HCT116 (cell line): ENCODE measurements around the gene KY. TPM values are rescaled to one million over a fixed set of nuclear protein-coding genes. Genes with fewer than 3 reads are reported as not detected.

Experiments used
- ATAC-seq: fragments of 200-7000 bp; cut with Tn5 transposase; 2 replicates; pipeline ENCODE4 v1.9.1; 2020; ENCODE audit warnings: mild to moderate bottlenecking, moderate library complexity
- BruUV-seq: library from RNA; stranded (reverse); fragments of 400-500 nt; replicated peaks from 2 replicates; lab custom pipeline; 2021; lab: Mats Ljungman, UMichigan
- CTCF ChIA-PET: fragments of 300-600 bp; sonication (Branson Sonifier 250); formaldehyde crosslinking; loops from one replicate; lab custom pipeline; 2021; ENCODE audit warnings: antibody characterized with exemption; lab: Charles Lee
- POLR2A ChIA-PET: fragments of 300-600, 350-600 bp; sonication (Branson Sonifier 250); formaldehyde crosslinking; loops from one replicate; lab custom pipeline; 2021; ENCODE audit warnings: antibody characterized with exemption; lab: Charles Lee
- RAD21 ChIA-PET, 2 experiments: fragments of 300-600 bp; sonication (Branson Sonifier 250); formaldehyde crosslinking; loops; one replicate each; lab custom pipeline; 2023; ENCODE audit warnings: low total read pairs in 2 of 2; ENCODE audit not compliant: uncharacterized antibody in 2 of 2, unreplicated experiment in 2 of 2, low non-redundant PET in 1 of 2; lab: Charles Lee
- DNase-seq: peaks from one replicate; pipeline ENCODE4 v3.0.0-alpha.2; 2010; ENCODE audit warnings: low read depth, low spot score
- H2AFZ ChIP-seq: fragments of 200-600 bp; shearing (Covaris generic), sonication (generic); 2 replicates; pipeline ENCODE4 v1.6.1; 2017; ENCODE audit warnings: low read depth, mixed run types, mixed read lengths, antibody characterized with exemption, low read length; ENCODE audit not compliant: poor library complexity, severe bottlenecking
- H3K27ac ChIP-seq: 2 replicates; pipeline ENCODE4 v1.5.1; 2012; ENCODE audit warnings: low read depth, low read length
- H3K27me3 ChIP-seq: fragments of 200-600 bp; sonication (generic); 2 replicates; pipeline ENCODE4 v1.6.1; 2016; ENCODE audit warnings: mixed run types, low read length, mixed read lengths; ENCODE audit not compliant: insufficient read depth
- H3K36me3 ChIP-seq, 2 experiments: fragments of 200-500 bp in 1 of 2; fragments of 200-600 bp in 1 of 2; sonication (Bioruptor generic) in 1 of 2; sonication (generic) in 1 of 2; 2 replicates each; pipeline versions ENCODE4 v1.5.1 to v1.6.1; 2014 to 2016; ENCODE audit warnings: low read length in 2 of 2, inconsistent platforms in 1 of 2, mixed read lengths in 1 of 2, mixed run types in 1 of 2; ENCODE audit not compliant: insufficient read depth in 2 of 2, control insufficient read depth in 1 of 2
- H3K4me1 ChIP-seq, 2 experiments: fragments of 200-600 bp in 1 of 2; sonication (generic) in 1 of 2; 2 replicates each; pipeline versions ENCODE4 v1.5.1 to v1.6.1; 2012 to 2017; ENCODE audit warnings: low read length in 2 of 2, inconsistent platforms in 1 of 2, mild to moderate bottlenecking in 1 of 2, mixed read lengths in 1 of 2, mixed run types in 1 of 2, moderate library complexity in 1 of 2; ENCODE audit not compliant: insufficient read depth in 2 of 2, control insufficient read depth in 1 of 2
- H3K4me2 ChIP-seq: fragments of 200-600 bp; sonication (generic); 2 replicates; pipeline ENCODE4 v1.6.1; 2017; ENCODE audit warnings: mixed run types, low read length, mixed read lengths
- H3K4me3 ChIP-seq, 2 experiments: fragments of 200-600 bp in 1 of 2; sonication (generic) in 1 of 2; replicated peaks in 1 of 2; 2 replicates each; pipeline ENCODE4 v1.5.1; 2011 to 2016; ENCODE audit warnings: low read length in 2 of 2, control low read depth in 1 of 2, low read depth in 1 of 2, mild to moderate bottlenecking in 1 of 2, mixed read lengths in 1 of 2, mixed run types in 1 of 2
- H3K79me2 ChIP-seq: fragments of 200-600 bp; sonication (generic); 2 replicates; pipeline ENCODE4 v1.6.1; 2017; ENCODE audit warnings: mild to moderate bottlenecking, mixed run types, low read length, moderate library complexity, mixed read lengths; ENCODE audit not compliant: insufficient read depth
- H3K9ac ChIP-seq: fragments of 200-600 bp; sonication (generic); 2 replicates; pipeline ENCODE4 v1.6.1; 2016; ENCODE audit warnings: low read length, mixed read lengths
- H3K9me2 ChIP-seq: fragments of 200-600 bp; sonication (generic), shearing (Covaris generic); 2 replicates; pipeline ENCODE4 v1.6.1; 2017; ENCODE audit warnings: mixed run types, mild to moderate bottlenecking, moderate library complexity; ENCODE audit not compliant: insufficient read depth
- H3K9me3 ChIP-seq, 2 experiments: fragments of 200-500 bp in 1 of 2; fragments of 200-600 bp in 1 of 2; sonication (Bioruptor generic) in 1 of 2; sonication (generic) in 1 of 2; 2 replicates each; pipeline ENCODE4 v1.6.1; 2014 to 2017; ENCODE audit warnings: low read length in 2 of 2, mixed read lengths in 2 of 2, inconsistent platforms in 1 of 2, low read depth in 1 of 2, mild to moderate bottlenecking in 1 of 2, mixed run types in 1 of 2, moderate library complexity in 1 of 2; ENCODE audit not compliant: control insufficient read depth in 1 of 2, insufficient read depth in 1 of 2
- H4K20me1 ChIP-seq: fragments of 200-600 bp; sonication (generic), shearing (Covaris generic); 2 replicates; pipeline ENCODE4 v1.6.1; 2017; ENCODE audit warnings: mixed run types, mild to moderate bottlenecking, moderate library complexity; ENCODE audit not compliant: insufficient read depth
- EGR1 ChIP-seq: IDR thresholded peaks from 2 replicates; pipeline ENCODE4 v1.6.1; 2012; ENCODE audit warnings: low read depth
- ELF1 ChIP-seq: IDR thresholded peaks from 2 replicates; pipeline ENCODE4 v1.6.1; 2012; ENCODE audit warnings: low read depth, borderline replicate concordance
- EZH2phosphoT487 ChIP-seq: fragments of 200-600 bp; IDR thresholded peaks from 2 replicates; pipeline ENCODE4 v1.6.1; 2018; ENCODE audit warnings: antibody characterized with exemption, borderline replicate concordance
- FOSL1 ChIP-seq: IDR thresholded peaks from 2 replicates; pipeline ENCODE4 v1.6.1; 2012; ENCODE audit warnings: low read depth
- JUND ChIP-seq: IDR thresholded peaks from 2 replicates; pipeline ENCODE4 v1.6.1; 2012
- RAD21 ChIP-seq: IDR thresholded peaks from 2 replicates; pipeline ENCODE4 v1.6.1; 2012; ENCODE audit warnings: low read depth, mild to moderate bottlenecking
- SIN3A ChIP-seq: IDR thresholded peaks from 2 replicates; pipeline ENCODE4 v1.6.1; 2012; ENCODE audit warnings: low read depth
- TCF7L2 ChIP-seq: IDR thresholded peaks from 2 replicates; pipeline ENCODE4 v1.7.0; 2011; ENCODE audit warnings: borderline replicate concordance, inconsistent platforms; ENCODE audit not compliant: insufficient read depth, insufficient read length; ENCODE audit errors: extremely low read depth
- YY1 ChIP-seq: IDR thresholded peaks from 2 replicates; pipeline ENCODE4 v1.6.1; 2011; ENCODE audit warnings: low read length, low read depth, moderate library complexity, mild to moderate bottlenecking; ENCODE audit not compliant: insufficient replicate concordance; ENCODE audit errors: extremely low read depth
- ZNF274 ChIP-seq: fragments of 200-500 bp; sonication (Bioruptor generic); IDR thresholded peaks from 2 replicates; pipeline ENCODE4 v1.6.1; 2014; ENCODE audit warnings: mild to moderate bottlenecking, low read depth, low read length, inconsistent platforms
- intact Hi-C: fragments of 100-400 bp; cut with micrococcal nuclease; formaldehyde crosslinking; loops from 2 replicates; pipeline ENCODE4 v1.10.0; 2022
- total RNA-seq: library from RNA; stranded (reverse); gene quantifications from one replicate; pipeline ENCODE4 v1.2.1, GENCODE V29; 2021; ENCODE audit not compliant: unreplicated experiment
- TF ChIP-seq, protein P1 (sequence below): IDR thresholded peaks from 2 replicates; pipeline ENCODE4 v1.6.1; 2012

KY gene
- total RNA-seq, 1 experiment from 2014 or later: not detected

DNA sequence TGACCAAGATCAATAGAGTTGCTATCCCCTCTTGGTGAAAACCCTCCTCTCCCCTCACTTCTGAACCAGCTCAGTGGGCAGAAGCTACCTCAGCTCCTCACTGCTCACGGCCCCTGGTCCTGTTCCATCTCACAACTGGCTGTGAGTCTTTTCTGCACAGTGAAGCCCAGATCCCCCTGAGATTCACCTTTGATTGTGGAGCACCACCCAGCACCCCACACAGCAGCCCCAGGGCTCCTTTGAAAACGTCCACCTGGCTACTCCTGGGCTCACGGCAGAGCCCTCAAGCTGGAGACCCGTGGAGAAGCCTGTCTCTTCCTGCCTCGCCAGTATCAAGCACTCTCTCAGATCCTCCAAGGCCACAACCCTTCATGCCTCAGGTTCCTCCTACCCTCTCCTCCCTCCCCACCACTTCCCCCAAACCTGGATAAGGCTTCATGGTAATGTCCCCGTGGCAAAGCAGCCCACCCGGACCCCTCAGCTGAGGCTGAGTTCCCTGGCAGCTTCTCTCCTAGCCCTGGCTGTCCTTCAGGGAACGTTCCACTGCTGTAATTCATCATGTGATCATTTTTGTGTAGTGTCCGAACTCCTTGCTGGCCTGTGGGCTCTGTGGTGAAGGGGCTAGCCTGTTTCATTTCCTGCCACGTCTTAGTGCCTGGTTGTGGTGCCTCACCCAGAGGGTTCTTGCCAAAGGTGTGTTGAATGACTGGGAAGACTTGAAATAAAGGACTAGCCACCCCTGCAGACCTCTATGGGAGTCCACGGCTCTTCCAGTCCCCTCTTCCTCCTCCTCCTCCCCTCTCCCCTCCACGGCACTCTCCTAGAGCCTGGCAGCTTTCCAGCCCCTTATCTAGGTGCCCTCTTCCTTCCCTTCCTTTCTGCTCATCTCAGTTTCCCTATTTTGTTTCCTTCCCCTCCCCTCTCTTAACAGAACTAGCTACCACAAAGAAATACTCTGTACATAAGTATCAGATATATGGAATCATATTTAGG, 44.5 kb downstream of the KY start:
- no peaks in the 10 kb centered on the region for H3K9me2 ChIP-seq
- no peak for DNase-seq
- intact Hi-C loops: no loop called here
- no peak overlapping the region for H3K4me3 ChIP-seq
- H3K4me2 ChIP-seq: no peak overlapping the region
- no peak overlapping the region for H3K27ac ChIP-seq
- ChIA-PET POLR2A (no interaction called here), CTCF (no interaction called here), RAD21 (no interaction called here)
- H3K4me1 ChIP-seq: no peaks in the 10 kb centered on the region
- H3K36me3 ChIP-seq: no peaks in the 10 kb centered on the region
- H2AFZ ChIP-seq: no peak overlapping the region
- H3K9ac ChIP-seq: no peak overlapping the region
- no peaks in the 10 kb centered on the region for H3K79me2 ChIP-seq
- no peak for ATAC-seq
- peaks cover 12% of the 10 kb centered on the region; the same call in 1 of the 2 replicates for H3K27me3 ChIP-seq
- H3K9me3 ChIP-seq: no peaks in the 10 kb centered on the region
- BruUV-seq: no TSS peak
- TF ChIP-seq TCF7L2 (no peak), FOSL1 (no peak), EZH2phosphoT487 (no peak), JUND (no peak), ZNF274 (no peak), YY1 (no peak), ELF1 (no peak), EGR1 (no peak), SIN3A (no peak), RAD21 (no peak)
- TF ChIP-seq, protein P1, sequence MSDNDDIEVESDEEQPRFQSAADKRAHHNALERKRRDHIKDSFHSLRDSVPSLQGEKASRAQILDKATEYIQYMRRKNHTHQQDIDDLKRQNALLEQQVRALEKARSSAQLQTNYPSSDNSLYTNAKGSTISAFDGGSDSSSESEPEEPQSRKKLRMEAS: no peak
- TF ChIP-seq, all 23 proteins: peak for 0
- no peaks in the 10 kb centered on the region for H4K20me1 ChIP-seq
